Activated CD4-positive, alpha-beta T cell treated with anti-CD3 and anti-CD28 coated beads for 4 hours (primary cell): Measurements from ENCODE around the gene SPATA2L.
"Not testable (repeated sequence)": the region's sequence is repeated elsewhere in the genome, so short reads cannot be mapped to it uniquely, and the experiment has no call there.

ENCODE experiments used
- DNase-seq, 2 donors: peaks; one replicate each; pipeline ENCODE4 v3.0.0-alpha.2; 2020

The SPATA2L gene

DNA sequence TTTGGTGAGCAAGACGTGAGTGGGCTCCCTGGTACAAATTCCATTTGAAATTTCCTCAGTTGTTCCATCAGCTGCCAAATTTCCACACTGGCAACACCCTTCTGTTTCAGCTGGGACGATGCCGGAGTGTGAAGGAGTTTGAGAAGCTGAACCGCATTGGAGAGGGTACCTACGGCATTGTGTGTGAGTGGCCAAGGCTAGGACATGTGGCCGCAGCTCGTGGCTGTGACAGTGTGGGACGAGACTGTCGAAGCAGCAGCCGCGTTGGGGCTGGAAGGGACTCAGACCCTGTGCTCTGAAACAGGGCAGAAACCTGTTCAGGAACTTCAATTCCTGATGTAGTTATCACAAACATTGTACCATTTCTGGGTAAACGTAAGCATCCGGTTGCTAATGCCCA lies 12.4 kb downstream of the SPATA2L start:
- DNase-seq = no peak

- no peak for DNase-seq
Observed at GRCh38 chr16:89688395-89688794, 13.1 kb downstream of the SPATA2L start.

DNA sequence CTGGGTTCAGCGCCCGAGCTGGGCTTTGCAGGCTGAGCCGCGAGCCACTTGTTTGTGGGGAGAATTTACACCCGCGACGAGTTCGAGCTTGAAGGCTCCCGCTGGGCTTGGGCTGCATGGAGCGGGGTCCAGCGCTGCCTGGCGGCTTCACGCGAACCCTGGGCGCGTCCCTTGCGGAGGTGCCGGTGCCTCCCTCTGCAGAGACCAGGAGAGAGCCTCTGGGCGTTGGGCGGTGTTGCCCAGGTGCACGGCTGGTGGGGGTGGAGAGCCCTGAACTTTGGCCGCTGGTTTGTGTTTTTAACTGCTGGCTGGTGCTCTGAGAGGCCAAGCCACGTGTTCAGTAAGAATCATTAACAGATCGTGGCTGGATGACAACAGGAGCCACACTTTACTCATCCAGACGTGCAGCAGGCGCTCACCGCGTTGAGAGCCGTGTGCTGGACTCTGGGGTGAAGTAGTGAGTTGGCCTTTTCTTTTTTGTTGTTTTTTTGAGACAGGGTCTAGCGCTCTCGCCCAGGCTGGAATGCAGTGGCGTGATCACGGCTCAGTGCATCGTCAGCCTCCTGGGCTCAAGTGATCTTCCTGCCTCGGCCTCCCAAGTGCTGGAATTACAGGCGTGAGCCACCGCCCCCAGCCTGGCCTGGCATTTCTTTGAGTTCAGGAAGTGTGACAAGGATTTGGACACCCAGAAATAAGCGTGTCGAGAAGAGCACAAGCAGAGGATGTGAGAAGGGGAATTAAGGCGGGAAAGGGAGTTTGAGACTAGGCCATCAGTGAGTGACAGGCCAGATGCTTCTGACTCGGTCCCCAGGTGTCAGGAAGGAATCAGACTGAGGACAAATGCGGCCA lies 14.2 kb downstream of the SPATA2L start:
- no peak for DNase-seq

DNA sequence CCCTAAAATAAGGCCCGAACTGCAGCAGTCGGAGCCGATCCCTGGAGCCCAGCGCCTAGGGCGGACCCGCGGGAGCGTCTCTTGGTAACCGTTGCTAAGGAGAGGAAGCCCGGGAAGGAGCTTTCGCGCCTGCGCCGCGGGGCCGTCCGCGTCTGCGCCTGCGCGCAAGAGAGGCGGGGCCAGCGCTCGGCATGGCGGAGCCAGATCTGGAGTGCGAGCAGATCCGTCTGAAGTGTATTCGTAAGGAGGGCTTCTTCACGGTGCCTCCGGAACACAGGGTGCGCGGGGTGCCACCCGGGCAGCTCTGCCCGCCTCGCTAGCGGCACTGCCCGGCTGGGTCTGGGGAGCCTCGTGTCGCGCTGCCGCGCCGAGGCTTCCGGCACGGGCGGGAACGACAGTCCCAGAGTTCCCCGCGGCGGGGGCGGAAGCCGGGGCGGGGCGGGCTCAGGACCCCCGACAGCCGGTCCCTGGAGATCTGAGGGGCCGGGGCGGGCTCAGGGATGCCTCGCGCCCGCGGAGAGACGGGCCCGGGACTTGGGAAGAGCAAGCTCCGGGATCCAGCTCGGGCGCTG lies 14.9 kb downstream of the SPATA2L start, which contains the start of gene CDK10:
CDK10 (plus strand) TSS at position 170 of the 572 bp plus-strand sequence; CDS start at position 192, 22 bp downstream.
- peak; percentile 81 to 88 for DNase-seq

DNA sequence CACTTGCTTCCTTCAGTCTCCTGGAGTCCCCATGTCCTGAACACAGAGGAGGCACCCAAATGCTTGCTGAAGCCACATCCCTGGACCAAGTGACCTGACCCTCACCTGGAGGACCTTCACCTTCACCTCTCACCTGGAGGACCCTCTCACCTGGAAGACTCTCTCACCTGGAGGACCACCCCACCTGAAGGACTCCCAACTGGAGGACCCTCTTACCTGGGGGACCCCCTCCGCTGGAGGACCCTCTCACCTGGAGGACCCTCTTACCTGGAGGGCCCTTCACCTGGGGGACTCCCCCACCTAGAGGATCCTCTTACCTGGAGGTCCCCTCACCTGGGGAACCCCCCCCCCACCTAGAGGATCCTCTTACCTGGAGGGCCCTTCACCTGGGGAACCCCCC lies 15.6 kb downstream of the SPATA2L start:
- DNase-seq = no peak

DNA sequence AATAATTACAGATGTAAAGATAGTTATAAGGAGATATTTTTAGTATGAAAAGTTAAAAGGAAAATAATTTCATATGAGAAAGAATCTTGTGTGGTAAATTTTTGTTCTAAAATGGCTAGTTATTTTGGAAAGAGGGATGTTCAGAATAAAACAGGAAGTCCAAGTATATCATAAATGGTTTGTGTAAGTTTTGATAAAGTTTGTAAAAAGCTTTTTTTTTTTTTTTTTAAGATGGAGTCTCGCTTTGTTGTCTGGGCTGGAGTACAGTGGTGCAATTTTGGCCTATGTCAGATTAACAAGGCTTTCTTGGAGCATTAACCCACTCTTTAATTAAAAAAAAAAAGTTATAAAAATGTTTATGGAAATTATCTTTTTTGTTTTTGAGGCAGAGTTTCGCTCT lies 23.2 kb downstream of the SPATA2L start:
- no peak for DNase-seq

GRCh38 chr16:89672177-89672941 lies 29.1 kb downstream of the SPATA2L start:
- no peak for DNase-seq

DNA sequence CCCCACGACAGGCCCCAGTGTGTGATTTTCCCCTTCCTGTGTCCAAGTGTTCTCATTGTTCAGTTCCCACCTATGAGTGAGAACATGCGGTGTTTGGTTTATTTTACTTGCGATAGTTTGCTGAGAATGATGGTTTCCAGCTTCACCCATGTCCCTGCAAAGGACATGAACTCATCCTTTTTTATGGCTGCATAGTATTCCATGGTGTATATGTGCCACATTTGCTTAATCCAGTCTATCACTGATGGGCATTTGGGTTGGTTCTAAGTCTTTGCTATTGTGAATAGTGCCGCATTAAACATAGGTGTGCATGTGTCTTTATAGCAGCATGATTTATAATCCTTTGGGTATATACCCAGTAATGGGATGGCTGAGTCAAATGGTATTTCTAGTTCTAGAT lies 29.9 kb downstream of the SPATA2L start:
- DNase-seq = not testable (repeated sequence)

DNA sequence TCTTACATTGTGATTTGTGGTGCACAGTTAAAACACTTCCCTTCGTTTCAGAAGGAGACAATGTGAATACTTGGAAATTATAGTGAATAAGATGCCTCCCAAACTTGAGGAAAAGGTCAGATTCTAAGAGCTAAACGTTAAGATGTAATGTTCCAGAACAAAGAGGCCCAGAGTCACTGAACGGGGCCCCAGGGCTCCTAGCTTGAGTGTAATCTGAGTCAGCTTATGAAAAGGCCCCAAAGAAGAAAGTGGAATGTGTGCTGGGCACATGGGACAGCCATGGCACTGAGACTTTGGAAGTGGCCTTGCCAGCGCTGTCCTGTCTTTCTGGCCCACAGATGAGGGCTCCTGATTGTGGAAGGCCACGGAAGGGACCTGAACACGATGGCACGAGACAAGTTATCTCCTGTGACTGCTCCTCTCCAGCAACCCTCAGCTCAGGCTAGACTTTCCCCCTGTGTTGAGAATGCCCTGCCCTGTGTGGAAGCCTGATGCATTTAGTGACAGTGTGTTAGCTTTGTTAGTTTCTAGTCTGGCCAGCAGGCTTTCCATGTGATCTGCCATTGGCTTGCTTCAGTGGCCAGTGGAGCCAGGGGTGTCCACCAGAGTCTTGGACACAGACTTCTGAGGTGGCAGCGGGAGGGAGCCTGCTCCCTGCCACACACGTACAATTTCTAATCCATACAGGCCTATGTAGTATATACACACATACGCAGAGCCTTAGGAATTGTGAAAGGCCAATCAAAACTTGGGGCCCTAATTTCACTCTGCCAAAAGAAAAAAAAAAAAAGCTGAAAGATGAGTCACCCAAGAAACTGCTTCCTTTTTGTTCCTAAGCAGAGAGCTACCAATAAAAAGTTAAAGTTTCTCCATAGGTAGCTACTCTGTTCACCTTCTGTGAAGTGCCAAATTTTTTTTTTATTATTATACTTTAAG lies 30.7 kb downstream of the SPATA2L start:
- DNase-seq = no peak

- DNase-seq = no peak
Observed at GRCh38 chr16:89669755-89670154, 31.8 kb downstream of the SPATA2L start.

DNA sequence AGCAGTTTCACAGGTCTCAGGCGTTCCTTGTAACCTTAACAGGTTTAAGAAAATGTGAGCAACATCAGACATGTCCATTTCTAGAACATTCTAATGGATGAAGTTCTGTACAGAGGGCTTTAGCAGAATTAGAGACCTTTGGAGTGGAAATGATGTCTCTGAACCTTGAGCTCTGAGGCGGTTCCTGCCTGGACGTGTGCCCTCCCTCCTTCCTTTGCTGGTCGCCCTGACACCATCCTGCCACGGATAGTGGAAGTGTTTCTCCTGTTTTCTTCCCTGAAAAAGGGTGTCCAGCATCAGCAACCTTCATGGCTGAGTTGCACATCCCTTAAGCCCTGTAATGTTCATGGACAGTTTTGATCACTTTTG lies 32.7 kb downstream of the SPATA2L start:
- DNase-seq = no peak

DNA sequence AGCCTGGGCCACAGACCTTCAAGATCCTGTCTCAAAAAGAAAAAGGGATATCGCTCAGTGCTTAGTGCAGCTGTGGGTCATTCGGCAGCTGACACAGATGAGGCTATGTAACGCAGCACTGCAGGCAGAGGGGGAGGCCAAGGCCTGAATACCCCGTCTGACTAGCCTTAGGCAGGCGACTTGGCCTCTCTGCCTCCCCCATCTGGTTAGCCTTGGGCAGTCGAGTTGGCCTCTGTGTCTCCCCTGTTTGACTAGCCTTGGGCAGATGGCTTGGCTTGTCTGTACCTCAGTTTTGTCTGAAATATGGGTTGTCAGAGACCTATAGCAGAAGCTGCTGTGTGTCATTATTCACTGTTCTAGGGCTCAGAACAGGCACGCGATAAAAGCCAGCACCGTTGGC lies 33.9 kb downstream of the SPATA2L start:
- DNase-seq = no peak

- DNase-seq = not testable (repeated sequence)
Observed at GRCh38 chr16:89667000-89667399, 34.5 kb downstream of the SPATA2L start.

GRCh38 chr16:89664238-89664637 lies 37.3 kb downstream of the SPATA2L start:
- not testable (repeated sequence) for DNase-seq

DNA sequence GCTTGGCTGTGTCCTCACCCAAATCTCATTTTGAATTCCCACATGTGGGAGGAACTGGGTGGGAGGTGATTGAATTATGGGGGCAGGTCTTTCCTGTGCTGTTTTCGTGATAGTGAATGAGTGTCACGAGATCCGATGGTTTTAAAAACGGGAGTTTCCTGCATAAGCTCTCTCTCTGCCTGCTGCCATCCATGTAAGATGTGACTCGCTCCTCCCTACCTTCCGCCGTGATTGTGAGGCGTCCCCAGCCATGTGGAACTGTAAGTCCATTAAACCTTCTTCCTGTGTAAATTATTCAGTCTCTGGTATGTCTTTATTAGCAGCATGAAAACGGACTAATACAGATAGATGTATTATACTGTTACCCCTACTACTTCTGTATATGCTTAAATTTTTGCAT lies 40.3 kb downstream of the SPATA2L start:
- no peak for DNase-seq

DNA sequence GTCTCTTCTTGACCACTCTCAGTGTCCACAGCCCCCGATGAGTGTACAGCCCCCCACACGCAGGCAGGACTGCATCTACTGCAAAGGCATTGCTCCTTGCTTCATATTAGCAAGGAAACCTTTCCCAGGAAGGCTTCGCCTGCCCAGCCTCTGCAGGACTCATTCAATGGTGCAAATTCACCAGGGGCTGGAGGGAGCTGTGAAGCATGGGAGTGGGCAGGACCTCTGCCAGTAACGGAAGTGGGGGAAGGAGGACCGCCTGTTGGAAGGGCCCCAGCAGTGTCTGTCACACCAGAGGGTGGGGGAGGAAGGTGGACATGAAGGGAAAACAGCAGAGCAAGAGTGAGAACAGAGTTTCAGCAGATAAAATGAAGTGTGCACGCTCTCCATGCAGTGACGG lies 41.4 kb downstream of the SPATA2L start:
- DNase-seq = no peak

DNA sequence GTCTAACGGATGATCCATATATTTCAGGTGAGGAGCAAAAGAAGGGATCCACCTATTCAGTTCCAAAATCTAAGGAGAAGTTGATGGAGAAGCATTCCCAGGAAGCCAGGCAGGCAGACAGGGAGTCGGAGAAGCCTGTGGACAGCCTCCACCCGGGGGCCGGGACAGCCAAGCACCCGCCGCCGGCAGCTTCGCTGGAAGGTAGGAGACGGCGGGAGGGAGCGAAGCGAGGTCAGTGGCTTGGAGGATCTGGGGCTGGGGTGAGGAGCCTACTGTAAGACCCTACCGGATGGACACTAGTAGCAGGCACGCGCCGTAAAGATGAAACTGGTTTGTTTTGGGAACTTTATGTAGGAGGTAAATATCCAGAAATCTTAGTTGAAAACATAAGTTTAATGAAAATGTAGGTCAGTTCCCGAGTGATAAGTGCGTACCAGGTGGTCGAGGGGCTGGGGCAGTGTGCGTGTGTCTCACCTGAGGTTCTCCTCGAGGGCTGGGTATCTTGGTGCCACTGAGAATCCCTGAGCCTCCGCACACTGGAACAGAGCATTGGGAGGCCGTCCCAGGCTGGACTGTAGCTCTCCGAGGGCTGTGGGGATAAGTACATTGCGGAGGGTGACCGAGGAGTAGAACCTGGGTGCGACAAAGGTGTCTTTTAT lies 43.2 kb downstream of the SPATA2L start:
- no peak for DNase-seq

DNA sequence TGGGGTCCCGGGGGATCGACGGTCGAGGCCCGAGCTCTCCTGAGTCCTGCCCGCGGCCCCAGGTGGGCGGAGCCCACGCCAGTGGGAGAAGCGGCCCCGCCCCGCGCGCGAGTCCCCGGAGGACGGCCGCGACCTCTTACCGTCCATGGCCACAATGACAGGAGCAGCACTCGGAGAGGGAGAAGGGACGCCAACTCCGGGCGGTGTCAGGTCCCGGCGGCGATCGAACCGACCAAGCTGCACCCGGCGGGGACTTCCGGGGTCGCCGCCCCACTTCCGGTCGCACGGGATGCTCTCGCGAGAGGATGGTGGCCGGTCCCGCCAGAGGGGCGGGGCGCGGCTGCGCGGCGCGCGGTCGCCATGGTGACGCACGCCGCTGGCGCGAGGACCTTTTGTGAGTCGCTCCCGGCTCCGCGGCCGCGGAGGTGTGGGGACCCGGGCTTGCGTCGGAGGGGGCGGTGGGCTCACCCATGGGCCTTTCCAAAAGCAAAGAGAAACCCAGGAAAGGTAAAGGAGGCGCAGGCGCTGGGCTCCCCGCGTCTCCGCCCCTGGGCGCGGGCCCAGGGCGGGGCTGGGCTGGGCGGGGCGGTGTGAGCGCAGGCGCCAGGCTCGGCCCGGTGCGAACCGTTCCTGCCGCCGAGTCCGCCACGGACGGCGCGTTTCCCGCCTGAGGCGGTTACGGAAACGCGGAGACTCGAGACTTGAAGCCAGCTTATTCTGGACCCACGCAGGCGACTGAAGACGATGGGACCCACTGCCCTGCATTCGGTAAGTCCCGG lies 43.9 kb downstream of the SPATA2L start, which contains the start of the genes CHMP1A and SPATA33:
CHMP1A (minus strand) TSS at position 267 of the 779 bp plus-strand sequence; CDS start at position 147, 120 bp downstream.
SPATA33 (plus strand) TSS at position 395 of the 779 bp plus-strand sequence; CDS start at position 471, 76 bp downstream.
- DNase-seq = peak; percentile 90

DNA sequence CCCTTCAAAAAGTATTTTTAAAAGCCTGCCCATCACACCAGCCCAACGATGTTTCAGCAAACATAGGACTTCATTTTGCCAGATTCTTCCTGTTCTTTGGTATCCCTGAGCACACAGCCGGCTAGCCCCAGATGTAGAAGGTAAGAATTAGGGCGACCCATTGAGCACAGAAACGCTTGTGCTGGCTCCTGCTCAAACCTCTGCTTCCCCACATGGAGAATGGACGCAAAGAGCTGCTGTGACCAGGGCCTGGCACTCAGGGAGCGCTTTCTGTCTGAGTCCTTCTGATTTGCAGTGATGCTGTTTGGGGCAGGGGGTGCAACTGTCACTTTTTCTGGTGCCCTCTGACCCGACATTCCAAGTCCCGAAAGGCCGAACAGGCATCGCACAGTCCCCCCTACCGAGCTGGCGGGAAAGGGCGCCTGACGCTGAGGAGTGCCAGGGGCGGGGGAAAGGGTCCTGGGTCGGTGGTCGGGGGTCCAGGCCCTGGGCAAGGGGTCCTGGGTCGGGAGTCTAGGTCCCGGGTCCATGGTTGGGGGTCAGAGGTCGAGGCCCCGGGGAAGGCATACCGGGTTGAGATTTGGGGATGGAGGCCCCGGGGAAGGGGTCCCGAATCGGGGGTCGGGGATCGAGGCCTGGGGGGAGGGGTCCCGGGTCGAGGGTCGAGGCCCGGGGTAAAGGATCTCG lies 44.9 kb downstream of the SPATA2L start:
- no peak for DNase-seq

- no peak for DNase-seq
Observed at GRCh38 chr16:89655062-89655643, 46.4 kb downstream of the SPATA2L start.
